HG03175 (cell line): ENCODE measurements around the gene TEKT2.

Experiments
- ATAC-seq: cut with Tn5 transposase; IDR thresholded peaks from one replicate; pipeline ENCODE4 v1.9.1; 2021; ENCODE audit warnings: mild to moderate bottlenecking, moderate library complexity; ENCODE audit not compliant: unreplicated experiment

The TEKT2 gene

DNA sequence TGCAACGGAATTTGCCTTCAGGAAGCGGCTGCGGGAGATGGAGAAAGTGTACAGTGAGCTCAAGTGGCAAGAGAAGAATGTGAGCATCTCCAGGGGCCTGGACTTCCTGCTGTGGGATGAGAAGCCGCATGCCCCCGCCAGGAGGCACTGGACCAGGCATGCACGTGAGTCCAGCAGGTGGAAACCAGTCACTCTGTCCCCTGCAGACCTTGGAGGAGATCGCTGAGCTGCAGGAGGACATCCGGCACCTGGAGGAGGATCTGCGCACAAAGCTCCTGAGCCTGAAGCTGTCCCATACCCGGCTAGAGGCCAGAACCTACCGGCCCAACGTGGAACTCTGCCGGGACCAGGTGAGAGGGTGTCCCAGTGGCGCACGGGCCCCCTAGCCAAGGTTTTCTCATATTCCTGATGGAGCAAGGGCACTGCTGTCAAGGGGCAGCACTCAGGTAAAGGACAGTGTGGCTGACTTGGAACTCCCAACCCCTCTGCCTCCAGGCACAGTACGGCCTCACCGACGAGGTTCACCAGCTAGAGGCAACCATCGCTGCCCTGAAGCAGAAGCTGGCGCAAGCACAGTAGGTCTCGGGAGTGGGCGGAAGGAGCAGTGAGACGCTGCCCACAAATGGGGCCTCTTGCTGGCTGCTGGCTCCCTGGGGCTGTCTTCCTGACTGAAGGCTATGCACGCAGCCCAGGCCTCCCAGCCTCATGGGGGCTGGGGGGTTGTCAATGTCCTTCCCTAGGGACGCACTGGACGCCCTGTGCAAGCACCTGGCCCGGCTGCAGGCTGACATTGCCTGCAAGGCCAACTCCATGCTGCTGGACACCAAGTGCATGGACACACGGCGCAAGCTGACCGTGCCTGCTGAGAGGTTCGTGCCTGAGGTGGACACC is 3.6 kb downstream of the TEKT2 start:
- no peak for ATAC-seq

DNA sequence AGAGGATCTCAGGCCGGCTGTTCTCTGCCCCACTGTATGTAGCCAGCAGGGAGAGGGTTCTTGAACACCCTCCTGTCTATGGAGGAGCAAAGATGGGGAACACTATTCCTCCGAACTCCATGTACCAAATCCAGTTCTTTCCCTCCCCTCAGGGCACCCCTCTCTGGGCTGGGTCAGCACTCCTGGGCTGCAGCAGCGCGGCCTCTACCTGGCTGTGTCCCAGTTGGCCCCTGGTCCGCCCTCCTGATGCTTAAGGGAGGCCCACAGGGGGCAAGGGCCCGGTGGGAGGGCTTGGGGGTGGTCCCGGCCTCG is 4.3 kb downstream of the TEKT2 start:
- peak; percentile 19 for ATAC-seq

DNA sequence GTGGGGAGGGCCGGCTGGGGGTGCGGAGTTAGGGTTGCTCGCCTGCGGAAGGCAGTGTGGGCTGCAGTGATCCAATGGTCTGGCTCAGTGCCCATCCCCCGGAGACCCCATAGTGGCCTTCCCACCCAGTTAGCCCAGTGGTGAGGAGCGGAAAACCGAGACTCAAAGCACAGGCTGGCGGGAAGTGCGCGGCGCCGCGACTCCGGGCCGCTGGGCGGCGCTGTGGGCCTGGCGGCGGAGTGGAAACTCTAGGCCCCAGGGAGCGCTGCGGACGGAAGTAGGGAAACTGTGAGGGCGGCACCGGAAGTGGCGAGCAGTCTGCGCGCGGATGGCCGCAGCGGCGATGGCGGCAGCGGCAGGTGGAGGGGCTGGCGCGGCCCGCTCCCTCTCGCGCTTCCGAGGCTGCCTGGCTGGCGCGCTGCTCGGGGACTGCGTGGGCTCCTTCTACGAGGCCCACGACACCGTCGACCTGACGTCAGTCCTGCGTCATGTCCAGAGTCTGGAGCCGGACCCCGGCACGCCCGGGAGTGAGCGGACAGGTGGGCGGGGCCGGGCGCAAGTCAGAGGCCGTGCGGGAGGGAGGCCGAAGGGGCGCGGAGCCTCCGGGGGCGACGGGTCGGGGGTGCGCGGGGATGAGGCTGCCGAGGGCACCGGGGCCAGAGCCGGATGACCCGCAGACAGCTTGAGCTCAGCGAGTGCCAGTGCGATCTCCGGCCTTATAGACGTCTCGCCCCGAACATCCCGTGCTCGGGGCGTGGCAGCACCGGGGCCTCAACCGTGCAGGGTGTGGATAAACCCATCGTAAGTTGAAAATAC is 4.9 kb downstream of the TEKT2 start, which contains the start of gene ADPRS:
ADPRS (plus strand) TSS at position 316 of the 816 bp plus-strand sequence; CDS start at position 329, 13 bp downstream.
- peak; percentile 82 for ATAC-seq

DNA sequence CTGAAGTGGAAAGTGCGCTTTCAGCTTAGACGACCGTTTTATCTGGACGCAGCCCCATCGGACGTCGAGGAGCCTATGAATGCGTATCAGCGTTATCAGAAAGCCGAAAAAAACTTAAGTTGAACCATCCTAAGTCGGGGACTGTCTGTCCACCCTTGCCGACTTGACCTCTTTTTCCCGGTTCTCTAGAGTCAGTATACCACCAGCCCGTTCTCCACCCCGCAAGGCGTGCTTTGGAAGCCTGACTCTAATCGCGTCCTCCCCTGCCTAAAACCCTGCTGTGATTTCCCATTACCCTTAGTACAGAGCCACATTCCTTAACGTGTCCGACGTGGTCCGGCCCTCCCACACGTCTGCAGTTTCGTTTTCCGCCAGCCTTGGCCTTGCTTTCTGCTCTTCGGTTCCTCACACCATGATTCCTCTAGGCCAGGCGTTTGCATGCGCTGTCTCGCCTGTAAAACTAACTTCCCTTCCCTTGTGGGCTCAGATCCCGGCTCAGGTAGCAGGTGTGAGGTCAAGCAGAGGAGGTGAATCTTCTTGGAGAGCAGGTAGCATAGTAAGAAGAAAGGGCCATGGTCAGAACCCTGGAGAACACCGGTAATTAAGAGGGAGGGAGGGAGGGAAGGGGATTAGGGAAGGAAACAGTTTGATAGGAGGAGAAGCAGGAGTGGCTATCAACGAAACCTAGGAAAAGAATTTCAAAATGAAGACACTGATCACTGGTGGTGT is 5.7 kb downstream of the TEKT2 start:
- no peak for ATAC-seq

DNA sequence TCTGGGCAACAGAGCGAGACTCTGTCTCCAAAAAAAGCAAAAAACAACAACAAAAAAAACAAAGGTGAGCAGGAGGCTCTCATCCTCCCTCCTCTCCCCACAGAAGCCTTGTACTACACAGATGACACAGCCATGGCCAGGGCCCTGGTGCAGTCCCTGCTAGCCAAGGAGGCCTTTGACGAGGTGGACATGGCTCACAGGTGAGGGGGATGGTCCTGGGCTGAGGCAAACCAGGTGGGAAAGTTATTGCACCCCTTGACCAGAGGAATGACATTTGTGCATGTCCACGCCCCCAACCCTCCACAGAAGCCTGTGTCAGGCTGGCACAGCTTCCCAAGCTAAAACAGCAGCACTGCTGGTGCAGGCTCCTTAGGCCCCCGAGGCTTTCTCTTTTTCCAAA is 7.2 kb downstream of the TEKT2 start:
- no peak for ATAC-seq

DNA sequence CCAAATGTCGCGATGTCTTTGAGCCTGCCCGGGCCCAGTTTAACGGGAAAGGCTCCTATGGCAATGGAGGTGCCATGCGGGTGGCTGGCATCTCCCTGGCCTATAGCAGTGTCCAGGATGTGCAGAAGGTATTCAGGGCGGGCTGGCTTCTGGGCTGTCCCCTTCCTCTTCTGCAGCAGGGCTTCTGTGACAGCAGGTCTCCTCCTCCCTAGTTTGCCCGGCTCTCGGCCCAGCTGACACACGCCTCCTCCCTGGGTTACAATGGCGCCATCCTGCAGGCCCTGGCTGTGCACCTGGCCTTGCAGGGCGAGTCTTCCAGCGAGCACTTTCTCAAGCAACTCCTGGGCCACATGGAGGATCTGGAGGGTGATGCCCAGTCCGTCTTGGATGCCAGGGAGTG is 7.8 kb downstream of the TEKT2 start:
- no peak for ATAC-seq

DNA sequence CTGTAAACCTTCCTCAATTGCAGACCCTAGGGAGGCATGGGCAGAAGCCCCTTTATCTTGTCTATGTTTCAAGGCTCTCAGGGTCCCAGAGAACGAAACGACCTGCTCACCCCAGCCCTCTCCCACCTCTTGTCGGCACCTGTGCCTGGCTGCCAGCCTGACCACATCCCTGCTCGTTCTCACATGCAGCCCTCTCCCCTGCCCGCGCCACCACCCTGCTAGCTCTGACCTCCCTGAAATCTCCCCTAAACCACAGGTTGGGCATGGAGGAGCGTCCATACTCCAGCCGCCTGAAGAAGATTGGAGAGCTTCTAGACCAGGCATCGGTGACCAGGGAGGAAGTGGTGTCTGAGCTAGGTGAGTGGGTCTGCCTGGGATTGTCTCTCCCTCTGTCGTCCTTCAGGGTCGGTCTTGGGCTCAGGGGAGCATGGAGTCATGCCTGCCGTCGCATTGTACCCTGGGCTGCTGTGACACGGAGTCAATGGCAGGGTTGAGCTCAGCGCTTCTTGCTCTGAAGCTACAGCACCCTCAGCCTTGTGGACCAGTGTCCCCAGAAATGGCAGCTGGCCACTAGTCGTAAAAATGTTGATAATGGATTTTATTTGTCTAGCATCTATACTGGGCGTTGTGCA is 8.4 kb downstream of the TEKT2 start:
- no peak for ATAC-seq

DNA sequence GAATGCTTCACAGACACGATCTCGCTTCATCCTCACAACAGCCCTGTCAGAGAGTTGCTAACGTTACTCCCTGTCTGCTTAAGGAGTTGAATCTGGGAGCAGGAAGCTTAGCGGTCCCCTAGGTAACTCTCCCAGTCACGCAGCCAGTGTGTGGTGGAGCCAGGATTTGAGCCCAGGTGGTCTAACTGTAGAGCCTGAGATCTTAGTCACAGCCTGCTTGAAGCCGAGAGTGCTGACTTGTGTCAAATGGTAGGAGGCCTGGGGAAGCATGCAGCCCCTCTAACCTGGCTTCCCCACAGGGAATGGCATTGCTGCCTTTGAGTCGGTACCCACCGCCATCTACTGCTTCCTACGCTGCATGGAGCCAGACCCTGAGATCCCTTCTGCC is 8.9 kb downstream of the TEKT2 start:
- ATAC-seq, result no peak

DNA sequence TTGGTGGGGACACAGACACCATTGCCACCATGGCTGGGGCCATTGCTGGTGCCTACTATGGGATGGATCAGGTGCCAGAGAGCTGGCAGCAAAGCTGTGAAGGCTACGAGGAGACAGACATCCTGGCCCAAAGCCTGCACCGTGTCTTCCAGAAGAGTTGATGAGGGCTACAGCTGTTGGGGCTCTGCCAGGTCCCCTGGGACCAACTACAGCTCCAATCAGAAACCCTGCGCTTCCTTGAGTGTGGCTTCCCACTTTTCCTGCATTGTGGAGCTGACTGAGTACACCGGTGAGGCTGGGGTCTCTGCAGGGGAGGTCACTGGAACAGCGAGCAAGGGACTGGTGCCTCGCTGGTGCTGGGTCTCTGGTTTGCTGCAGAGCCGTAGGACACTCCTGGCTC is 9.3 kb downstream of the TEKT2 start:
- ATAC-seq, result no peak

DNA sequence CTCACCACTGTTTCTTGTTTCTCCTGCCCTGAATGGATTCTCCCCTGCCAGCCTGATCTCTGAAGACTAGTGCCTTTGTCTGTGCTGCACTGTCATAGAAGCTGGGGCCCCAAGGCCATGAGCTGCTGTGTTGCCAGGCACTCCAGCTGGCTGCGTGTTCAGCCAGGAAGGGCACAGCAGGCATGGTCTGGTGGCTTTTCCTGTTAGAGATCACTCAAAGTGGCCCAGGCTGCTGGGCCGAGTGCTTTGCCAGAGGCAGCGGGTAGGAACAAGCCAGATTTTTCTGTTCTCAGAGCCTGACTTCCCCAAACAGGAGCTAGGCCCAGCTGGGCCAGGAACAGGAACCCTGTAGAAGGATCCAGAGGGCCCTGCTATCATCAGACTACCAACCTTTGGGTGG is 10.0 kb downstream of the TEKT2 start:
- no peak for ATAC-seq

DNA sequence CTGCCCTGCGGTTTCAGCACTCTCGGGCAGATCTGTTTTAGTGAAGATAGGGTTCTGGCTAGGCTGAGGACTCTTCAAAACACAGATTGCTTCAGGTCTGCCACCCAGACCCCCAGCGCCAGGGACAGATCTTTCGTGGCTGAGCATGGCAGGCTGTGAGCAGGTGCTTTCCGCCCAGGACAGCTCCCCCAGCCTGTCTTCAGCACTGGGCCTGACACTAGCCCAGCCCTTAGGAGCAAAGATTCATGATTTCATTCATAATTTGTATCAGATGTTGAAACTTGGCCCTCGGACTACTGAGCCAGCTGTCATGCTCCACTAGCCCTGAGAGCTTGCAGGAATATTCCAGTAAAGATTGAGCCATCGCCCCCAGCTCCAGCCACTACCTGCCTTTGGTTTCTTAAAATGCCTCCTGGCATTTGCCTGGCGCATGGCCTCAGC is 10.7 kb downstream of the TEKT2 start:
- no peak for ATAC-seq

DNA sequence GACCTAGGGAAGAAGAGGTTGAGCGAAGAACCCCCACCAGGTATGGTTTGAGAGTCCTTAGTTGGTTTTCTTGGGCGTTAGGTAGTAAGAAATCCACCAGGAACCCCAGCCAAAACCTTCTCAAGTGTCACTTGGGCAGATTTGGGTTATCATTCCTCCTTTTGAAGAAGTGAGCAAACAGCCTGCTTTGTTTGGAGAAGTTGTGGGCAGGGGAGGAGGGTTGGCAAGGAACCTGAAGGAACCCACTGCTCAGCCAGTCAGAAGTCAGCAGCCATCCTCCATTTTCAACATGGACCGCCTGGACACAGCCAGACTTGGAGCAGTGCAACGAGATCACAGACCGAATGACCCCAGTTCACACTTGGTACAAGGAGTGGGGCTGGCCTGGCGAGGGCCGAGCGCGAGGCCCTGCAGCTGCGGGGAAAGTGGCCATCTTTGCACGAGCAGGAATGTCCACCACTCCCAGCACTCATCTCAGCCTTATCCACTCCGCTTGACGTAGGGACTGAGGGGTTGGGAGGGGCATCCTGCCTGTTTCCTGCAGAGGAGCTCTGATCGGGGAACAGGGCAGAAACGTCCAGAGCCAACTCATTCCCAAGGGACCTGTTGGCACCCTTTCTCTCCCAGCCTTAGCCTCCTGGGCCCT is 12.0 kb downstream of the TEKT2 start:
- ATAC-seq, result no peak

DNA sequence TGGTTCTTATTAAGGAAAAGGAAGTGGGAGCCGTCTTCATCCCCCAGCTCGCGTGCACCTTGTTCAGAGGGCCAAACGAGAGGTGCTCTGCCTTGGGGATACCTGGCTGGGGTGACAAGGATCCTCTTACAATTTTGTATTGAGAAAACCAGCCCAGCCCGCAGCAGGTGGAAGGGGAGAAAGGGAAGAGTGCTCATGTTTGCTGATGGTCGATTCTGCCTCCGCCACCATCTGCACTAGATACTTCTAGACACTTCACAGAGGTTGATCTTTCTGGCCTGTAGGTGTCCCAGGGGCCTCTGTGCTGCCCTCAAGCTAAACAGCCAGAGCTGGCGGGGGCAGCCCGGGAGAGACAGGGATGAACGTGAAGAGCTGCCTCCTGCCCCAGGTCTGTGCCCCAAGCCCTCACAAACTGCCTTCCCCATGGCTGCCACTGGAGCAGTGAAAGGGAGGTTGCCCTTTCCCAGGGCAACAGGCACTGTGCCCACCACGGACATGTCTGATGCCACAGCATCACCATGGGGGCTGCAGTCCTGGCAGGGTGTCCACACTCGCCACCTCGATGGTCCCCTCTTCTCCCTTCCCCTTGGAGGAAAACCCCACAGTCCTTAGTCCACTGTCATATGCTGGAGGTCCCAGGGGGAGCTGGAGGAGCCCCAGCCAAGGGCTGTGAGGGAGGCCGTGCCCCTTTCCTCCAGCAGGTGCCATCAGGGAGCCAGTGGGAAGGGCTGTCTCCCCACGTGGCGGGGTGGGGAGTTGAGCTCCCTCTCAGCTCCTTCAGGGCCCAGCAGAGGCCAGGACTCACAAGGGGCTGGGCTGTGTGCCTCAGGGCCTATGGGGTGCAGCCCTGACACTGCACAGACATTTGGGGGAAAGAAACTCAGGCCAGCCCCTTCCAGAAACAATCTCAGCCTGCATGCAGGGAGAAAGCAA is 12.9 kb downstream of the TEKT2 start:
- ATAC-seq, result no peak

DNA sequence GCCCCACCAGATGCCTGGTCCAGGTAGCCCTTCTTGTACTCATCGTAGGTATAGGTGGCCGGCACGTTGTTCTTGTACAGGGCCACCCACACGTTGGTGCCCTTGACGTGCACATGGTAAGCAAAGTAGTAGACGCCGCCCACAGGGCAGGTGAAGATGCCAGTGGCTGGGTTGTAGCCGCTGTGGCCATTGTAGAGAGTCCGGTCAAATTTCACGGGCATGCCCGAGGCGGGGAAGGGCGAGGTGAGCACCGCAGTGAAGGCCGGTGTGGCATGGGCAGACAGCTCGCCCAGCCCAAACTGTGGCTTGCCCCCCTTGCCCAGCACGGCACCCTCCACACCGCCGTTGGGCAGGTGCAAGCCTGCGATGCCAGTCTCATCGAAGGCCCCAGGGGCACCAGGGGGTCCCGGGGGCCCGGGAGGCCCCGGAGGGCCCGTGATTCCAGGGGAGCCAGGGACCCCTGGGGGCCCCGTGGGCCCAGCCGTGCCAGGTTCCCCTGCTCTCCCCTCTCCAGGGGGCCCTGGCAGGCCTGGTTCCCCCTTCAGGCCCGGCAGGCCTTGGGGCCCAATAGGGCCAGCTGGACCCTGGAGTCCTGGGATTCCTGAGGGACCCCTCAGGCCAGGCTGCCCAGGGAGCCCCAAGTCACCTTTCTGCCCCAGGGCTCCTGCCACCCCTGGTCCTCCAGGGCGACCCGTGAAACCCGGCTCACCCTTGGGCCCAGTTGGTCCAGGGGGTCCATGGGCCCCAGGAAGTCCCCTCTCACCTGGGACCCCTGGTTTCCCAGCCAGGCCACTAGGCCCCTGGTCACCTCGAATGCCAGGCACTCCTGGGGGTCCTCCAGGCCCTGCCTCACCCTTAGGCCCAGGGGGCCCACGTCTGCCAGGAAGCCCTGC is 14.0 kb downstream of the TEKT2 start:
- no peak for ATAC-seq

DNA sequence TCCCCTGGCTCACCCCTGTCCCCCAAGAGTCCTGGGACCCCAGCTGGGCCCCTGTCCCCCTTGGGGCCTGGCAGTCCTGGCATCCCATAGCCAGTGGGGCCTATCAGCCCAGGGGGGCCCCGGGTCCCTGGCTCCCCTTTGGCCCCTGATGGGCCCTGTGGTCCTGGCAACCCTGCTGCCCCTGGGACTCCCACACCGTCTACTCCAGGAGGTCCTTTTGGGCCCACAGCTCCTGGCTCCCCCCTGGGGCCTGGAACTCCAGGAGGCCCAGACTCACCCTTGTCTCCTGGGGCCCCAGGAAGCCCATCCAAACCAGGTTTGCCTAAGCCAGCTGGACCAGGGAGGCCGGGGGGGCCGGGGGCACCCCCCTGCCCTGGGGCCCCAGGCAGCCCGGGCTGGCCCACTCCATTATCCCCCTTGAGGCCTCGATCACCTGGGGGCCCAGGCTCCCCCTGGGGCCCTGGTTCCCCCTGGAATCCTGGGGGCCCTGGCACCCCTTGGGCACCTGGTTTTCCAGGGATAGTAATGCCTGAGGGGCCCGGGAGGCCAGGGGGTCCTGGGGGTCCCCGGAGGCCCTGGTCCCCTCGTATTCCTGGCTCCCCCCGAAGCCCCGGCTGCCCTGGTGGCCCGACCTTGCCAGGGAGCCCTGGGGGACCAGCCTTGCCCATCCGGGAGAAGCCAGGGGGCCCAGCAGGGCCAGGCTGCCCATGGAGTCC is 14.9 kb downstream of the TEKT2 start:
- ATAC-seq, result no peak

DNA sequence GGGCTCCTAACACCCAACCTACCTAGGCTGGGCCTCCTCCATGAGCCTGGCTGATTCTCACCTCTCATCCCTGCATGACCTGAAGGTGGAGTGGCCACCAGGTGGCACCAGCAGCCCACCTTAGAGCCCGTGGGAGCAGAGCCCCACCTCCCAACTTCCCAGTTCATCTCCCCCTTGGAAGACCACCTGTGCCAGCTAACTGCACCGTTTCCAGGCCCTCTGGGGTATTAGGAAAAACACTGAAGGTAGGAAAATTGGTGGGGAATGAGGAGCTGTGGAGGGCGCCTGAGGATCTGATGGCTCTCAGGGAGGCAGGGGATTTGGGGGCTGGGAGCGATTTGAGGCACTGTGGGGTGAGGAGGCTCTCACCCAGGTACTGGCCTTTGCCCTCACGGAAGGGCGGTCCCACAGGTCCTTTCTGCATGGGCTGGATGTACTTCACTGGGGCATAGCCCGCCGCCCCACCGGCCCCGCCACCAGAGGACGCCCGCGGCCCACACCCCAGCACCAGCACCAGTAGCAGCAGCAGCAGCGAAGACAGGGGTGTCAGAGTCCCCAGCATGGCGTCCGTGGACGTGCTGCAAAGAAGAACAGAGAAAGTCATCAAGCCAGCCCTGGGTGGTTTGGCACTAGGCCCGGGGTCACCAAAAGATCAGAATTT is 15.9 kb downstream of the TEKT2 start:
- ATAC-seq, result no peak

DNA sequence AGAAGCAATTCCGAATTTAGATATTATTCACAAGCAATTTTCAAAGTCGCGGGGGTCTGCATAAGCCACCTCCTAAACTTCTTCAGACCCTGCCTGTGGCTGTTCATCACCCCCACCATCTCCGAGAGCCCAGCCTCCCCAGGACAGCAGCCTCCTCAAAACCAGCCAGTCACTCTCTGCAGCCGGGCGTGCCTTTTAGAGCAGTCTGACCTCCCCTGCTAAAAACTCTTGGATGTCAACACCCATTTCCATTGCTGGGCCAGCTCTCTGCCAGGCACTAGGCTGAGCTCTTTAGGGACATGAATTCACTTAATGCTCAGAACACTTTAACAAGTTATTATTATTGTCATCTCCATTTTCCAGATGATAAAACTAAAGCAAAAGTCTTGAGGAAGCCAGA is 16.5 kb downstream of the TEKT2 start:
- no peak for ATAC-seq
